PC-9 (cell line): ENCODE data around the gene TMEM234. TPM values are rescaled to one million over a fixed set of nuclear protein-coding genes. Genes with fewer than 3 reads are reported as not detected.

ENCODE experiments used
- BruUV-seq: library from RNA; stranded (reverse); fragments of 400-500 nt; replicated peaks from 2 replicates; lab custom pipeline; 2021; lab: Mats Ljungman, UMichigan
- CTCF ChIA-PET: fragments of 300-600 bp; sonication (Branson Sonifier 250); formaldehyde crosslinking; loops from one replicate; lab custom pipeline; 2022; ENCODE audit warnings: antibody characterized with exemption; lab: Charles Lee
- POLR2A ChIA-PET: fragments of 300-600 bp; sonication (Branson Sonifier 250); formaldehyde crosslinking; loops from one replicate; lab custom pipeline; 2022; ENCODE audit warnings: antibody characterized with exemption; ENCODE audit not compliant: unreplicated experiment; lab: Charles Lee
- DNase-seq, 2 experiments: peaks; one replicate each; pipeline versions ENCODE4 v3.0.0 to v3.0.0-alpha.2; 2015 to 2022; ENCODE audit warnings: mixed read lengths in 1 of 2
- H2AFZ ChIP-seq: fragments of 200-600 bp; sonication (generic); 2 replicates; pipeline ENCODE4 v1.8.1; 2017; ENCODE audit warnings: antibody characterized with exemption
- H3F3A ChIP-seq: fragments of 200-600 bp; sonication (generic); 2 replicates; pipeline ENCODE4 v1.8.1; 2017; ENCODE audit warnings: antibody characterized with exemption, mild to moderate bottlenecking, low read depth; ENCODE audit not compliant: insufficient read depth
- H3K27ac ChIP-seq: fragments of 200-600 bp; sonication (generic); 2 replicates; pipeline ENCODE4 v1.6.1; 2016; ENCODE audit warnings: mixed run types
- H3K27me3 ChIP-seq: fragments of 200-600 bp; sonication (generic); 2 replicates; pipeline ENCODE4 v1.6.1; 2016; ENCODE audit warnings: low read depth, mixed run types; ENCODE audit not compliant: insufficient read depth
- H3K36me3 ChIP-seq: fragments of 200-600 bp; sonication (generic); 2 replicates; pipeline ENCODE4 v1.6.1; 2016; ENCODE audit warnings: low read depth, mixed run types
- H3K4me1 ChIP-seq: fragments of 200-600 bp; sonication (generic); replicated peaks from 2 replicates; pipeline ENCODE4 v1.6.1; 2016; ENCODE audit warnings: mixed run types; ENCODE audit not compliant: insufficient read depth
- H3K4me2 ChIP-seq: fragments of 200-600 bp; sonication (generic); 2 replicates; pipeline ENCODE4 v1.6.1; 2017; ENCODE audit warnings: mixed run types
- H3K4me3 ChIP-seq: fragments of 200-600 bp; sonication (generic); 2 replicates; pipeline ENCODE4 v1.6.1; 2016; ENCODE audit warnings: mixed run types
- H3K79me2 ChIP-seq: fragments of 200-600 bp; sonication (generic); 2 replicates; pipeline ENCODE4 v1.6.1; 2017; ENCODE audit warnings: low read depth, mixed run types
- H3K9me2 ChIP-seq: fragments of 200-600 bp; sonication (generic); 2 replicates; pipeline ENCODE4 v1.8.1; 2017; ENCODE audit warnings: mild to moderate bottlenecking; ENCODE audit not compliant: insufficient read depth
- H3K9me3 ChIP-seq: fragments of 200-600 bp; sonication (generic); 2 replicates; pipeline ENCODE4 v1.8.1; 2016; ENCODE audit warnings: low read depth; ENCODE audit not compliant: insufficient read depth
- H4K20me1 ChIP-seq: fragments of 200-600 bp; sonication (generic); 2 replicates; pipeline ENCODE4 v1.8.1; 2017; ENCODE audit not compliant: insufficient read depth
- EZH2 ChIP-seq: fragments of 200-600 bp; sonication (generic); IDR thresholded peaks from 2 replicates; pipeline ENCODE4 v1.8.0; 2017; ENCODE audit warnings: antibody characterized with exemption, low read depth
- intact Hi-C: fragments of 100-400 bp; cut with micrococcal nuclease; formaldehyde crosslinking; loops from one replicate; pipeline ENCODE4 v1.10.0; 2022; ENCODE audit not compliant: unreplicated experiment
- total RNA-seq: library from RNA; stranded (reverse); gene quantifications from 2 replicates; pipeline ENCODE4 v1.2.3, GENCODE V29; 2021
- TF ChIP-seq, protein P1 (sequence below): fragments of 200-600 bp; sonication (generic); conservative IDR thresholded peaks from 2 replicates; pipeline ENCODE4 v1.6.1; 2017; ENCODE audit warnings: mixed run types, antibody characterized with exemption, mild to moderate bottlenecking, moderate library complexity

TMEM234 gene
- total RNA-seq, 1 experiment from 2014 or later: 14.1 TPM

DNA sequence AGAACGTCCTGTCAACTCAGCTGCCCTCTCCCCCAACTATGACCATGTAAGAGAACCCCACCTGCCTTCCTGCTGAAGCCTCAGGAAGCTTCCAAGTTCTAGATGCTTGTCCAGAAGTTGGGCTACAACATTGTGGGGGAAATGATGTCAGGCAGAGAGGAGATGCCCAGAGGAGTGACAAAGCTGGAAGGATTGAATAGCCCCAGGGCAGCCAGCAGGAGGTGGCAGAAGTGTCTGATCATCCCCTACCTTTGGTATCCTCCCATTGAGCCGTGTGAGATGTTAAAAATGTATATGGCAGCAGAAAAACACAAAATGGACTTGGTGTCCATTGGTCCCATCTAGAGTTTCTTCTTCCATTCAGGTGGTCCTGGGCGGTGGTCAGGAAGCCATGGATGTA is 6.6 kb upstream of the TMEM234 start:
- DNase-seq: no peak
- H4K20me1 ChIP-seq: peaks cover 11% of the 10 kb centered on the region; the same call in 1 of the 2 replicates
- ChIA-PET POLR2A (no interaction called here), CTCF (no interaction called here)
- peaks cover 45% of the 10 kb centered on the region for H3K36me3 ChIP-seq
- peaks cover 10% of the 10 kb centered on the region for H3K79me2 ChIP-seq
- no peaks in the 10 kb centered on the region for H3K9me3 ChIP-seq
- H3K27ac ChIP-seq: no peak overlapping the region
- BruUV-seq: no TSS peak
- no peaks in the 10 kb centered on the region for H3K9me2 ChIP-seq
- no peaks in the 10 kb centered on the region for H3K27me3 ChIP-seq
- no peak overlapping the region for H3K4me2 ChIP-seq
- no peak overlapping the region for H3K4me3 ChIP-seq
- no peak overlapping the region for H2AFZ ChIP-seq
- intact Hi-C loops: loop anchor here (10.0 kb wide), 1 partner anchor 166 kb away; the partner anchor contains the start of gene BSDC1
- peaks cover 3% of the 10 kb centered on the region for H3K4me1 ChIP-seq
- peaks cover 46% of the 10 kb centered on the region; the same call in 1 of the 2 replicates for H3F3A ChIP-seq
- no peak for TF ChIP-seq EZH2
- TF ChIP-seq, protein P1, sequence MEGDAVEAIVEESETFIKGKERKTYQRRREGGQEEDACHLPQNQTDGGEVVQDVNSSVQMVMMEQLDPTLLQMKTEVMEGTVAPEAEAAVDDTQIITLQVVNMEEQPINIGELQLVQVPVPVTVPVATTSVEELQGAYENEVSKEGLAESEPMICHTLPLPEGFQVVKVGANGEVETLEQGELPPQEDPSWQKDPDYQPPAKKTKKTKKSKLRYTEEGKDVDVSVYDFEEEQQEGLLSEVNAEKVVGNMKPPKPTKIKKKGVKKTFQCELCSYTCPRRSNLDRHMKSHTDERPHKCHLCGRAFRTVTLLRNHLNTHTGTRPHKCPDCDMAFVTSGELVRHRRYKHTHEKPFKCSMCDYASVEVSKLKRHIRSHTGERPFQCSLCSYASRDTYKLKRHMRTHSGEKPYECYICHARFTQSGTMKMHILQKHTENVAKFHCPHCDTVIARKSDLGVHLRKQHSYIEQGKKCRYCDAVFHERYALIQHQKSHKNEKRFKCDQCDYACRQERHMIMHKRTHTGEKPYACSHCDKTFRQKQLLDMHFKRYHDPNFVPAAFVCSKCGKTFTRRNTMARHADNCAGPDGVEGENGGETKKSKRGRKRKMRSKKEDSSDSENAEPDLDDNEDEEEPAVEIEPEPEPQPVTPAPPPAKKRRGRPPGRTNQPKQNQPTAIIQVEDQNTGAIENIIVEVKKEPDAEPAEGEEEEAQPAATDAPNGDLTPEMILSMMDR: no peak

DNA sequence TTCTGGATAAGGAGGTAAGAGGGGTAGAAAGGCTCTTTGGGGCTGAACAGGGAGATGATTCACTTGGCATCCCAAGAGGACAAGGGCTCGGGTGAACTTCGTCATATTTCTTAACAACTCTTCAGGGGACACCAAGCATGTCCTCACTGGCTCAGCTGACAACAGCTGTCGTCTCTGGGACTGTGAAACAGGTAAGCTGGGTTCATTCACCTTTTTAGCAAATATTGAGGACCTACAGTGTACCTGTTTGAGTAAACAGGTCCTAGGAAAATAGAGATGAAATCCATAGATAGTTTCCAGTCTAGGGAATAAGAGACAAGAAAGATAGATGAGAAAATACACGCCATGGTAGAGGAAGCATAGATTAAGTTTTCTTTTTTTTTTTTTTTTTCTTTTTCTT is 2.1 kb upstream of the TMEM234 start:
- Histone ChIP-seq H3K4me1 (peaks cover 25% of the 10 kb centered on the region), H3F3A (peaks cover 39% of the 10 kb centered on the region; the same call in 1 of the 2 replicates), H4K20me1 (peaks cover 11% of the 10 kb centered on the region; the same call in 1 of the 2 replicates), H3K4me3 (no peak overlapping the region), H2AFZ (no peak overlapping the region), H3K36me3 (peaks cover 42% of the 10 kb centered on the region), H3K4me2 (no peak overlapping the region), H3K27me3 (no peaks in the 10 kb centered on the region), H3K9me2 (no peaks in the 10 kb centered on the region), H3K9me3 (no peaks in the 10 kb centered on the region), H3K79me2 (peaks cover 46% of the 10 kb centered on the region), H3K27ac (no peak overlapping the region)
- CTCF ChIA-PET: interaction anchor here (0.7 kb wide), 1 partner anchor 23 kb away, joined by 3 read pairs; the partner anchor contains the start of gene FAM167B
- no peak for DNase-seq
- POLR2A ChIA-PET: no interaction called here
- no TSS peak for BruUV-seq
- TF ChIP-seq, protein P1: no peak
- no peak for TF ChIP-seq EZH2
- intact Hi-C loops: loop anchor here (10.0 kb wide), 1 partner anchor 171 kb away; the partner anchor contains the start of gene BSDC1

GRCh38 chr1:32223683-32224082 is 1.5 kb upstream of the TMEM234 start:
- H3K4me1 ChIP-seq: peaks cover 25% of the 10 kb centered on the region
- H3K36me3 ChIP-seq: peaks cover 38% of the 10 kb centered on the region
- no peaks in the 10 kb centered on the region for H3K9me2 ChIP-seq
- no peak overlapping the region for H3K27ac ChIP-seq
- H4K20me1 ChIP-seq: peaks cover 7% of the 10 kb centered on the region; the same call in 1 of the 2 replicates
- H3K4me3 ChIP-seq: peak overlapping the region; percentile 85; the same call in 1 of the 2 replicates
- peak overlapping the region; percentile 99 for H3K4me2 ChIP-seq
- H3K79me2 ChIP-seq: peaks cover 46% of the 10 kb centered on the region
- no peak for DNase-seq
- no peaks in the 10 kb centered on the region for H3K9me3 ChIP-seq
- H3K27me3 ChIP-seq: no peaks in the 10 kb centered on the region
- H2AFZ ChIP-seq: no peak overlapping the region
- H3F3A ChIP-seq: peaks cover 35% of the 10 kb centered on the region; the same call in 1 of the 2 replicates
- BruUV-seq: no TSS peak
- ChIA-PET CTCF (no interaction called here), POLR2A (interaction anchor here (0.8 kb wide), 1 partner anchor 30 kb away, joined by 7 read pairs; no protein-coding TSS in a partner anchor)
- intact Hi-C loops: loop anchor here (10.0 kb wide), 1 partner anchor 171 kb away; the partner anchor contains the start of gene BSDC1
- TF ChIP-seq, protein P1: no peak
- TF ChIP-seq EZH2: no peak
